ENCODE results near the gene STBD1.
"Not testable (repeated sequence)": the region's sequence is repeated elsewhere in the genome, so short reads cannot be mapped to it uniquely, and the experiment has no call there.

STBD1 gene

GRCh38 chr4:76325072-76325471 lies 18.5 kb downstream of the STBD1 start:
- DNase-seq (ENCODE audit: low read depth) = no peak

GRCh38 chr4:76326515-76326914 lies 20.0 kb downstream of the STBD1 start:
- no peak for DNase-seq (ENCODE audit: low read depth)

GRCh38 chr4:76334885-76335284 lies 28.4 kb downstream of the STBD1 start:
- DNase-seq (ENCODE audit: low read depth) = no peak

- DNase-seq (ENCODE audit: low read depth) = no peak
Measured at GRCh38 chr4:76339364-76339763, 32.8 kb downstream of the STBD1 start.

GRCh38 chr4:76341063-76341462 lies 34.5 kb downstream of the STBD1 start:
- DNase-seq (ENCODE audit: low read depth) = no peak

- DNase-seq (ENCODE audit: low read depth) = no peak
Measured at GRCh38 chr4:76342191-76342590, 35.7 kb downstream of the STBD1 start.

- no peak for DNase-seq (ENCODE audit: low read depth)
Measured at GRCh38 chr4:76342803-76343202, 36.3 kb downstream of the STBD1 start.

GRCh38 chr4:76354517-76355473 lies 48.3 kb downstream of the STBD1 start:
- no peak for DNase-seq (ENCODE audit: low read depth)

- no peak for DNase-seq (ENCODE audit: low read depth)
Measured at GRCh38 chr4:76357981-76358380, 51.4 kb downstream of the STBD1 start.

- not testable (repeated sequence) for DNase-seq (ENCODE audit: low read depth)
Measured at GRCh38 chr4:76359881-76360466, 53.4 kb downstream of the STBD1 start.
